SK-N-SH (cell line): ENCODE results near the gene AGXT2. TPM values are rescaled to one million over a fixed set of nuclear protein-coding genes. Genes with fewer than 3 reads are reported as not detected.

Source experiments
- CTCF ChIA-PET: fragments of 300-600, 350-600 bp; formaldehyde crosslinking; extraction: SDS; loops from one replicate; lab custom pipeline; 2021; lab: Yijun Ruan, JAX
- POLR2A ChIA-PET: fragments of 350-600 bp; sonication (Branson Sonifier 250); formaldehyde crosslinking; extraction: SDS; loops from one replicate; lab custom pipeline; 2020; ENCODE audit warnings: antibody characterized with exemption, inconsistent platforms; lab: Yijun Ruan, JAX
- DNase-seq: peaks from one replicate; pipeline ENCODE4 v3.0.0; 2012
- H2AFZ ChIP-seq: fragments of 200-600 bp; sonication (generic); 2 replicates; pipeline ENCODE4 v1.8.1; 2016; ENCODE audit warnings: antibody characterized with exemption, mild to moderate bottlenecking, low read depth
- H3F3A ChIP-seq: fragments of 200-600 bp; sonication (generic); replicated peaks from 2 replicates; pipeline ENCODE3; 2016; ENCODE audit warnings: antibody characterized with exemption, mild to moderate bottlenecking; ENCODE audit not compliant: insufficient read depth
- H3K27ac ChIP-seq, 2 experiments: fragments of 200-500 bp in 1 of 2; fragments of 200-600 bp in 1 of 2; sonication (Bioruptor generic) in 1 of 2; sonication (generic), shearing (Covaris generic) in 1 of 2; 2 replicates each; pipeline versions ENCODE4 v1.5.1 to v1.6.1; 2014 to 2016; ENCODE audit warnings: low read depth in 2 of 2, inconsistent platforms in 1 of 2, low read length in 1 of 2, mild to moderate bottlenecking in 1 of 2, mixed read lengths in 1 of 2
- H3K27me3 ChIP-seq: fragments of 200-600 bp; sonication (generic), shearing (Covaris generic); 2 replicates; pipeline ENCODE4 v1.6.1; 2016; ENCODE audit warnings: mixed run types; ENCODE audit not compliant: insufficient read depth
- H3K36me3 ChIP-seq, 2 experiments: fragments of 200-500 bp in 1 of 2; fragments of 200-600 bp in 1 of 2; sonication (Bioruptor generic) in 1 of 2; sonication (generic) in 1 of 2; replicated peaks in 1 of 2; 2 replicates each; pipeline versions ENCODE3 to v1.5.1; 2014 to 2016; ENCODE audit warnings: low read length in 1 of 2, mild to moderate bottlenecking in 1 of 2; ENCODE audit not compliant: insufficient read depth in 2 of 2, control insufficient read depth in 1 of 2
- H3K4me1 ChIP-seq, 2 experiments: fragments of 200-500 bp in 1 of 2; fragments of 200-600 bp in 1 of 2; sonication (Bioruptor generic) in 1 of 2; sonication (generic), shearing (Covaris generic) in 1 of 2; 2 replicates each; pipeline versions ENCODE4 v1.5.1 to v1.6.1; 2014 to 2016; ENCODE audit warnings: low read depth in 1 of 2, low read length in 1 of 2, mixed run types in 1 of 2; ENCODE audit not compliant: insufficient read depth in 2 of 2, control insufficient read depth in 1 of 2
- H3K4me2 ChIP-seq: fragments of 200-600 bp; sonication (generic), shearing (Covaris generic); 2 replicates; pipeline ENCODE4 v1.6.1; 2017; ENCODE audit warnings: mixed run types
- H3K4me3 ChIP-seq, 2 experiments: fragments of 200-500 bp in 1 of 2; fragments of 200-600 bp in 1 of 2; sonication (Bioruptor generic) in 1 of 2; sonication (generic), shearing (Covaris generic) in 1 of 2; 2 replicates each; pipeline versions ENCODE4 v1.5.1 to v1.8.1; 2014 to 2016; ENCODE audit warnings: low read depth in 2 of 2, inconsistent platforms in 1 of 2, low read length in 1 of 2, mild to moderate bottlenecking in 1 of 2, mixed read lengths in 1 of 2, moderate library complexity in 1 of 2
- H3K79me2 ChIP-seq: fragments of 200-600 bp; sonication (generic); 2 replicates; pipeline ENCODE4 v1.8.1; 2017; ENCODE audit warnings: mild to moderate bottlenecking; ENCODE audit not compliant: insufficient read depth
- H3K9ac ChIP-seq: fragments of 200-600 bp; sonication (generic); 2 replicates; pipeline ENCODE4 v1.6.1; 2017; ENCODE audit warnings: mixed run types
- H3K9me2 ChIP-seq: fragments of 200-600 bp; sonication (generic); 2 replicates; pipeline ENCODE4 v1.6.1; 2017; ENCODE audit warnings: mixed run types
- H3K9me3 ChIP-seq: fragments of 200-600 bp; sonication (generic); 2 replicates; pipeline ENCODE4 v1.6.1; 2017; ENCODE audit warnings: mixed run types, mild to moderate bottlenecking, moderate library complexity
- H4K20me1 ChIP-seq: fragments of 200-600 bp; sonication (generic); 2 replicates; pipeline ENCODE4 v1.6.1; 2017; ENCODE audit warnings: mild to moderate bottlenecking, mixed run types; ENCODE audit not compliant: insufficient read depth
- CHD2 ChIP-seq: fragments of 150-350 bp; IDR thresholded peaks from 2 replicates; pipeline ENCODE4 v1.6.1; 2018; ENCODE audit warnings: low read length; ENCODE audit not compliant: partially characterized antibody
- ELF1 ChIP-seq: IDR thresholded peaks from 2 replicates; pipeline ENCODE4 v1.4.0; 2012
- FOXJ3 ChIP-seq: sonication (generic); formaldehyde crosslinking; IDR thresholded peaks from 2 replicates; pipeline ENCODE4 v1.5.1; 2020; ENCODE audit warnings: mild to moderate bottlenecking, missing genetic modification reagents
- GABPA ChIP-seq: IDR thresholded peaks from 2 replicates; pipeline ENCODE4 v1.4.0; 2012; ENCODE audit warnings: low read depth, mild to moderate bottlenecking
- GATA2 ChIP-seq: sonication (generic); formaldehyde crosslinking; IDR thresholded peaks from 2 replicates; pipeline ENCODE4 v1.5.0; 2020; ENCODE audit warnings: mild to moderate bottlenecking, missing genetic modification reagents
- JUND ChIP-seq: IDR thresholded peaks from 2 replicates; pipeline ENCODE4 v1.4.0; 2012
- MEF2A ChIP-seq: IDR thresholded peaks from 2 replicates; pipeline ENCODE4 v1.4.0; 2012; ENCODE audit warnings: low read depth, borderline replicate concordance
- NFIC ChIP-seq: IDR thresholded peaks from 2 replicates; pipeline ENCODE4 v1.4.0; 2012; ENCODE audit warnings: borderline replicate concordance
- NRF1 ChIP-seq: IDR thresholded peaks from 2 replicates; pipeline ENCODE4 v1.6.1; 2012; ENCODE audit warnings: low read depth, mild to moderate bottlenecking, low read length
- REST ChIP-seq: IDR thresholded peaks from 2 replicates; pipeline ENCODE4 v1.6.1; 2012; ENCODE audit warnings: mild to moderate bottlenecking, low read depth, low read length, moderate library complexity
- RXRA ChIP-seq: IDR thresholded peaks from 2 replicates; pipeline ENCODE4 v1.4.0; 2012; ENCODE audit warnings: low read depth, mild to moderate bottlenecking, borderline replicate concordance
- SIN3A ChIP-seq: IDR thresholded peaks from 2 replicates; pipeline ENCODE4 v1.6.1; 2012; ENCODE audit warnings: low read depth, mild to moderate bottlenecking, low read length, moderate library complexity, borderline replicate concordance
- SMC3 ChIP-seq: IDR thresholded peaks from 2 replicates; pipeline ENCODE4 v1.6.1; 2012; ENCODE audit warnings: low read depth, low read length, improper control_type of control experiment
- TCF12 ChIP-seq: IDR thresholded peaks from 2 replicates; pipeline ENCODE4 v1.4.0; 2012
- TEAD4 ChIP-seq: IDR thresholded peaks from 2 replicates; pipeline ENCODE4 v1.4.0; 2012; ENCODE audit warnings: mild to moderate bottlenecking, borderline replicate concordance; ENCODE audit not compliant: insufficient read depth
- WGBS: methylation state at CpG from one replicate; pipeline ENCODE4 v1.1.6; 2017; ENCODE audit warnings: low lambda C conversion rate; 5-methylcytosine and 5-hydroxymethylcytosine counted together
- polyA plus RNA-seq, 3 experiments: library from polyadenylated mRNA; depleted of rRNA; stranded (reverse); fragments of >200 nt; gene quantifications; 2 replicates each; pipeline ENCODE4 v1.2.3, GENCODE V29; 2012
- TF ChIP-seq, protein P1 (sequence below): fragments of 150-350 bp; IDR thresholded peaks from 2 replicates; pipeline ENCODE4 v1.6.1; 2017; ENCODE audit warnings: antibody characterized with exemption, low read length, low read depth, borderline replicate concordance

Gene AGXT2
- polyA plus RNA-seq, 1 of the 3 experiments (the other 2 are of a cell fraction) = not detected

DNA sequence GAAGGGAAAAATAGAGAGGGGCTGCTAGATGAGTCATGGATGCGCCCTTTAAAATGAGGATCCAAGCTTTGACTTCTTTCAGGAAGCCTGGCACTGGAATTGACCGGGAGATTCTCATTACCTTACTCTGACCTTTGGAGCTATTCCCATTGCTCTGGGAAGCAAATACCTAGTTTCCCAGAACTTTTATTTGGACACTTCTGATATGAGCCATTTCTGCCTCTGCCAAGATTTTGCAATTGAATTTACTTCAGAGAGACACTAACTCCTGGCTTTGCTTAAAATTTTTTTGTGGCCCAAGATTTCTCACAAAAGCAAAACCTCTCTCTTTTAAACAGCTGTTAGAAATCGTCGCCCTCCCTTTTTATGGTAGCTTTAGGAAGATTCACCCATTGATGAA lies 15.7 kb upstream of the AGXT2 start:
- no peaks in the 10 kb centered on the region for H3K79me2 ChIP-seq
- H3K9ac ChIP-seq = no peak overlapping the region
- H3K27ac ChIP-seq = no peak overlapping the region
- H3K9me3 ChIP-seq = no peaks in the 10 kb centered on the region
- no peaks in the 10 kb centered on the region for H3K36me3 ChIP-seq
- TF ChIP-seq RXRA = no peak
- TF ChIP-seq TEAD4 = no peak
- TF ChIP-seq SMC3 = no peak
- no peak for TF ChIP-seq NRF1
- TF ChIP-seq SIN3A = no peak
- TF ChIP-seq MEF2A = no peak
- no peak for TF ChIP-seq NFIC
- TF ChIP-seq CHD2 = no peak
- TF ChIP-seq JUND = no peak
- TF ChIP-seq REST = no peak
- no peak for TF ChIP-seq TCF12
- TF ChIP-seq ELF1 = no peak
- TF ChIP-seq, protein P1, sequence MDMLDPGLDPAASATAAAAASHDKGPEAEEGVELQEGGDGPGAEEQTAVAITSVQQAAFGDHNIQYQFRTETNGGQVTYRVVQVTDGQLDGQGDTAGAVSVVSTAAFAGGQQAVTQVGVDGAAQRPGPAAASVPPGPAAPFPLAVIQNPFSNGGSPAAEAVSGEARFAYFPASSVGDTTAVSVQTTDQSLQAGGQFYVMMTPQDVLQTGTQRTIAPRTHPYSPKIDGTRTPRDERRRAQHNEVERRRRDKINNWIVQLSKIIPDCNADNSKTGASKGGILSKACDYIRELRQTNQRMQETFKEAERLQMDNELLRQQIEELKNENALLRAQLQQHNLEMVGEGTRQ = no peak
- TF ChIP-seq GABPA = no peak
- TF ChIP-seq GATA2 (CRISPR knock-in tag) = no peak
- no peak for TF ChIP-seq FOXJ3
- WGBS = 39% methylated on average over 4 of the region's 4 CpGs
- H3K4me3 ChIP-seq = no peak overlapping the region
- CTCF ChIA-PET = interaction anchor here (0.6 kb wide), 1 partner anchor 215 kb away, joined by 3 read pairs; no protein-coding TSS in a partner anchor
- POLR2A ChIA-PET = no interaction called here
- peaks cover 6% of the 10 kb centered on the region; the same call in 1 of the 2 replicates for H3K27me3 ChIP-seq
- H3K4me1 ChIP-seq = no peaks in the 10 kb centered on the region; a peak in 1 of 4 replicates
- H4K20me1 ChIP-seq = no peaks in the 10 kb centered on the region
- no peaks in the 10 kb centered on the region for H3K9me2 ChIP-seq
- H3K4me2 ChIP-seq = no peak overlapping the region
- DNase-seq = no peak
- H3F3A ChIP-seq = no peaks in the 10 kb centered on the region
- H2AFZ ChIP-seq = no peak overlapping the region
